NT2/D1 (cell line): ENCODE measurements around the gene SCAI.

ENCODE experiments used
- YY1 ChIP-seq: IDR thresholded peaks from 2 replicates; pipeline ENCODE4 v1.6.1; 2011; ENCODE audit not compliant: insufficient read length, insufficient read depth
- ZNF274 ChIP-seq: IDR thresholded peaks from 2 replicates; pipeline ENCODE4 v1.6.1; 2011; ENCODE audit warnings: mild to moderate bottlenecking, low read depth, low read length

GRCh38 chr9:124973807-124974206 lies 169.5 kb downstream of the SCAI start:
- TF ChIP-seq YY1 (no peak), ZNF274 (no peak)
